ENCODE data around the gene DUSP16.
"Not testable (repeated sequence)": the region's sequence is repeated elsewhere in the genome, so short reads cannot be mapped to it uniquely, and the experiment has no call there.

DUSP16 gene

DNA sequence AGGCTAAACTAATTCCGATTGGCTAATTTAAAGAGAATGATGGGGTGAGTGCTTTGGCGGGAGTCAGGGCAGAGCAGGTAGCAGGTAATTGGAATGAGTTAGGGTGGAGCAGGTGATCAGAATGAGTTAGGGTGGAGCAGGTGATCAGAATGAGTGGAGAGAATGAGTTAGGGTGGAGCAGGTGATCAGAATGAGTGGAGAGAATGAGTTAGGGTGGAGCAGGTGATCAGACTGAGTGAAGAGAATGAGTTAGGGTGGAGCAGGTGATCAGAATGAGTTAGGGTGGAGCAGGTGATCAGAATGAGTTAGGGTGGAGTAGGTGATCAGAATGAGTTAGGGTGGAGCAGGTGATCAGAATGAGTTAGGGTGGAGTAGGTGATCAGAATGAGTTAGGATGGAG is 33.3 kb upstream of the DUSP16 start:
- H3K27ac Mint-ChIP-seq; ATAC-seq (replicated peaks); DNase-seq; H3K9me3 Mint-ChIP-seq; H3K4me3 Mint-ChIP-seq; H3K36me3 Mint-ChIP-seq (ENCODE audit: insufficient read depth); H3K4me1 Mint-ChIP-seq (ENCODE audit: low read depth in 2 of 2): not testable (repeated sequence)
- peaks cover 12% of the 10 kb centered on the region in 2 donors for H3K27me3 Mint-ChIP-seq

DNA sequence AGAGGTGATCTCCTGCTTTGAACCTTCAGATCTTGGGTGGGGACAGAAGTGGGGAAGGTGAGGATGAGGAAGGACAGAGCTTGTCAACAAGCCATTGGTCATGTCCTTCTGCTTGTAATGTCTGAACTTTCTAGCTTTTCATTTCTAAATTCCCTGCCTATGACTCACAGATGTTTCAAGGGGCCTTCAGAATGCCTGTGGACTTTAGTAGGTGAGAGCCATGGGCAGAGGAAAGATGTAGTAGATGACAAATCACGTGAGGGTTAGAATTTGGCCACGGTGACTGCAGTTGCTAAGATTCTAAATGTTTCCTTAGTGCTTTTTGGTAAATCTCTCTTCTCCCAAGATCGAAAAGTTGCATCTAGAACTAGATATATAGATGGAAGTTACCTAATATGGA is 30.3 kb upstream of the DUSP16 start:
- no peak overlapping the region for H3K4me3 Mint-ChIP-seq
- H3K27ac Mint-ChIP-seq, result no peak overlapping the region
- ATAC-seq (replicated peaks), result no peak
- peaks cover 0 to 3% of the 10 kb centered on the region in 2 donors for H3K4me1 Mint-ChIP-seq (ENCODE audit: low read depth in 2 of 2)
- H3K27me3 Mint-ChIP-seq, result peaks cover 0 to 9% of the 10 kb centered on the region in 2 donors
- no peak for DNase-seq
- peaks cover 2% of the 10 kb centered on the region for H3K36me3 Mint-ChIP-seq (ENCODE audit: insufficient read depth)
- no peaks in the 10 kb centered on the region for H3K9me3 Mint-ChIP-seq

DNA sequence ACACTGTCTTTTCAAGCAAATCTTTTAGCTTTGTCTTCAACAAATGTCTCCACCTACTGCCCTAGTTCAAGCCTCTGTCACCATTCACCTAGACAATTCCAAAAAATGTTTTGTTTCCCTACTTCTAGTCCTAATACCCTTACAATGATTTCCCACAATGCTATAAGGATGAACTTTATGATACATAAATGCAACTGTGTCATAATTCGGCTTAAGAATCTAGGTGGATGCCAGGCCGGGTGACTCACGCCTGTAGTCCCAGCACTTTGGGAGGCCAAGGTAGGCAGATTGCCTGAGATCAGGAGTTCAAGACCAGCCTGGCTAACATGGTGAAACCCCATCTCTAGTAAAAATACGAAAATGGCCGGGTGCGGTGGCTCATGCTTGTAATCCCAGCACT is 28.3 kb upstream of the DUSP16 start:
- ATAC-seq (replicated peaks) (no peak), DNase-seq (no peak)
- Mint-ChIP-seq H3K4me3 (no peak overlapping the region), H3K4me1 (ENCODE audit: low read depth in 2 of 2) (peaks cover 0 to 3% of the 10 kb centered on the region in 2 donors), H3K27me3 (peaks cover 0 to 9% of the 10 kb centered on the region in 2 donors), H3K36me3 (ENCODE audit: insufficient read depth) (peaks cover 2% of the 10 kb centered on the region), H3K9me3 (no peaks in the 10 kb centered on the region), H3K27ac (no peak overlapping the region)

DNA sequence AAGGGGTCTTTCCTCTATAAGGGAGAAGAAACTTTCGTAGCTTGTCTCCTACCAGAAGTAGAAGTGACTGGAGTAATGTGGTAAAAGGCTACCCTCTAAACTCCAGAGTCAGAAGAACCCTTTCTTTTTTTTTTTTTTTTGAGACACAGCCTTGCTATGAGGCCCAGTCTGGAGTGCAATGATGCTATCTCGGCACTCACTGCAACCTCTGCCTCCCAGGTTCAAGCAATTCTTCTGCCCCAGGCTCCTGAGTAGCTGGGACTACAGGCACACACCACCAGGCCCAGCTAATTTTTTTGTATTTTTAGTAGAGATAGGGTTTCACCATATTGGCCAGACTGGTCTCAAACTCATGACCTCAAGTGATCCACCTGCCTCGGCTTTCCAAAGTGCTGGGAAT is 25.8 kb upstream of the DUSP16 start:
- H3K36me3 Mint-ChIP-seq (ENCODE audit: insufficient read depth); H3K27ac Mint-ChIP-seq; DNase-seq; H3K9me3 Mint-ChIP-seq; H3K4me1 Mint-ChIP-seq (ENCODE audit: low read depth in 2 of 2); H3K4me3 Mint-ChIP-seq; ATAC-seq (replicated peaks): not testable (repeated sequence)
- H3K27me3 Mint-ChIP-seq, result peaks cover 0 to 14% of the 10 kb centered on the region in 2 donors

DNA sequence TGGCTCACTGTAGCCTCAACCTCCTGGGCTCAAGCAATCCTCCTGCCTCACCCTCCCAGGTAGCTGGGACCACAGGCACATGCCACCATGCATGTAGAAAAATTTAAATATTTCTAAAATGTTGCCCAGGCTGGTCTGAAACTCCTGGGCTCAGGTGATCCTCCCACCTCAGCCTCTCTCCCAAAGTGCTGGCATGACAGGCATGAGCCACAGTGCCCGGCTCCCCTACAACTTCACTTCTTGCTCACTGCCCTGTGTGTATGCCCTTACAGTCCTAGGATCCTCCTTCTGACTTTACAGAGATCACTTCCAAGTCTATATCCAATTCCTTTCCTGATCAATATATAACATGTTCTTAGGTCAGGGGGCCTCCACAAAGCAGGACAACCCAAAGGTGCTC is 25.2 kb upstream of the DUSP16 start:
- H3K4me1 Mint-ChIP-seq (ENCODE audit: low read depth in 2 of 2), result peaks cover 0 to 3% of the 10 kb centered on the region in 2 donors
- no peak for ATAC-seq (replicated peaks)

DNA sequence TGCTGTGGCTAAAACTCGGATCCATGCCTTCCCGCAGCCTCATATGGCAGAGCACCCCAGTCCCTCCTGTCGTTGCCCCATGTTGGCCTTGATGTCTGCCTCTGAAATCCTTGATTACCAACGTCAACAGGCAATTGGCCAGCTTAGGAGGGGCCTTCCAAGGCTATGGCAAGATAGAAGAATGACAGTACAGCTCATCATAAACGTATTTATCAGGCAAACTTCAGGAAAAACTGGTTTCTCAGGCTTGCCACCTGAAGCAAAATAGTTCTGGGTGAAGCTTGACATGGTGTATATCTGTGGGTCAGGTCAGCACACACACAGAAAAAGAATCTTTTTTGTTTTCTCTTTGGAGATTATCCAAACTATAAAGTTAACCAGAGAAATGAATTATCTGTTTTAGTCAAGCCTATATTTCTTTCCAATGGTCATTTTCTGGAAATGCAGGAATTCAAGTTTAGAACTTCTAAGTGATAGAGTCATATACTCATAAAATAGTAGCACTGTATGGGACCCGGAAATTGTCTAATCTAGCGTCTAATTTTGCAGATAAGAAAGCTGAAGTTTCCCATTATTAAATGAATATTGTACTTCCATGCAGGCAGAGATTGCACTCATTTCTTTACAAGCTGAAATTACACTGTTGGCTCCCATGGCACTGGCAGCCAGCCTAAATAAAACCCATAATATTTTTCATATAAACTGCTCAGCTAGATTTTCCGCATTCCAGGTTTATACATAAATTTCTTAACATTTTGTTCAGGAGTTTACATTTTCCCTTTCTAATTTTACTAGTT is 24.4 kb upstream of the DUSP16 start:
- Mint-ChIP-seq H3K27me3 (peaks cover 0 to 16% of the 10 kb centered on the region in 2 donors), H3K27ac (no peak overlapping the region), H3K4me3 (no peak overlapping the region), H3K9me3 (no peaks in the 10 kb centered on the region), H3K4me1 (ENCODE audit: low read depth in 2 of 2) (peaks cover 3 to 5% of the 10 kb centered on the region in 2 donors), H3K36me3 (ENCODE audit: insufficient read depth) (peaks cover 2% of the 10 kb centered on the region)
- DNase-seq, result no peak
- ATAC-seq (replicated peaks), result no peak

More for the DNA sequence above, 25.2 kb upstream of the DUSP16 start:
- H3K9me3 Mint-ChIP-seq, result no peaks in the 10 kb centered on the region
- H3K4me3 Mint-ChIP-seq, result no peak overlapping the region
- peaks cover 0 to 16% of the 10 kb centered on the region in 2 donors for H3K27me3 Mint-ChIP-seq
- H3K27ac Mint-ChIP-seq, result no peak overlapping the region
- no peak for DNase-seq
- peaks cover 2% of the 10 kb centered on the region for H3K36me3 Mint-ChIP-seq (ENCODE audit: insufficient read depth)

DNA sequence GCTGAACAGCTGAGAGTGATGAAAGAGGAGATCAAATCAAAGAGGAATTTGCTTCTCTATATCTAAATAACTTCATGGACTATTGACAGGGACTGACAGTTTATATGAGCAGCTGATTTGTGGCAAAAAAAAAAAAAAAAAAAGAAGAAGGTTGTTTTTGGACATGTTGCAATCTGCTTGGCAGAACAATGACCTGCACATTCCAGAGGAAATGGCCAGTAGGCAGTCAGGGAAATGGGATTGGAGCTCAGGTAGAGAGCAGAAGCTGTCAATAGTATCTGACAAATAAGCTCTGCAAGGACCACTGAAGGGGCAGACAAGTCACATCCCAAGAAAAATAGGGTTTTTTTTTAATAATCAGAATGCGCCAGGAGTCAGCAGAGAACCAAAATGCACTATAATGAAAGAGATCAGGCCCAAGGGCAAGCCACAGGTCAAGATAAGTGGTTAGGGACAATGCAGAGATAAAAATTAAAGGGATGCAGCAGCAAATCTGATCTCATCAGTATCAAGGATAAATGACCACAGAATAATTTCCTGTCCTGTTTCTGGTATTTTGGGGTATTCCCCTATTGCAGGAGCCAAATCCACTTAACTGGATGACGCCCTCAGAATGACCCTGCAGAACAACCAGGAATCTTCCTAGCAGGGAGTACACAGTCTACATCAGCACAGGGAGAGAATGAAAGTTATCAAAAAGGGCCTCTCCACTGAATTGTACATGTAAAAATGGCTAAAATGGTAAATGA is 22.6 kb upstream of the DUSP16 start:
- H3K36me3 Mint-ChIP-seq (ENCODE audit: insufficient read depth), result no peaks in the 10 kb centered on the region

DNA sequence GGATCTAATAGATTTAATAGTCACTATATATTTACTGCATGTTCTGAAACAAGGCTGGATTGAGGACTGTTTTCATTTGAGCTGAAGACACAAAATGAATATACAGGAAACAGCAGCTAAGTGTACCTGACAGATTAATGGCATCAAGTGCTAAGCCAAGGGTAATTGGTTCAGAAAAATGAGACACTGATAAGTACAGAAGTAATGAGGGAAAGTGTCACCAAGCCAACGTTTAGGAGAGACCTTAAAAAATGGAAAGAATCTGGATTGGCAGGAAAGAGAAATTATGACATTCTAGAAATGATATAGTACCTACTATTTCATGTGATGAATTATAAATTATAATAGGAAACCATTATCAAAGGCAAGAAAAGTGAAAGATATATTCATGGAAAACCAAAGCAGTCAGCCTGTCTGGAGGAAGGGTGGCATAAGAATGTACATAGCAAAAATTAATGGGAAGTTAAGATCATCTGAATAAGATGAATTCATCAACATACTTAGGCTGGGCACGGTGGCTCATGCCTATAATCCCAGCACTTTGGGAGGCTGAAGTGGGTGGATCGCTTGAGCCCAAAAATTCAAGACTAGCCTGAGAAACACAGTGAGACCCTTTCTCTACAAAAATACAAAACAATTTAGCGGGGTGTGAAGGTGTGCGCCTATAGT is 21.0 kb upstream of the DUSP16 start:
- Mint-ChIP-seq H3K36me3 (ENCODE audit: insufficient read depth) (no peaks in the 10 kb centered on the region), H3K9me3 (no peaks in the 10 kb centered on the region), H3K27me3 (peaks cover 0 to 15% of the 10 kb centered on the region in 2 donors), H3K27ac (no peak overlapping the region), H3K4me3 (no peak overlapping the region), H3K4me1 (ENCODE audit: low read depth in 2 of 2) (peaks cover 3% of the 10 kb centered on the region in 2 donors)
- ATAC-seq (replicated peaks) (no peak), DNase-seq (no peak)

More for the DNA sequence above, 22.6 kb upstream of the DUSP16 start:
- peaks cover 0 to 16% of the 10 kb centered on the region in 2 donors for H3K27me3 Mint-ChIP-seq
- H3K4me3 Mint-ChIP-seq, result no peak overlapping the region
- no peak for ATAC-seq (replicated peaks)
- no peaks in the 10 kb centered on the region for H3K9me3 Mint-ChIP-seq
- H3K4me1 Mint-ChIP-seq (ENCODE audit: low read depth in 2 of 2), result peaks cover 3 to 6% of the 10 kb centered on the region in 2 donors
- DNase-seq, result no peak
- no peak overlapping the region for H3K27ac Mint-ChIP-seq

DNA sequence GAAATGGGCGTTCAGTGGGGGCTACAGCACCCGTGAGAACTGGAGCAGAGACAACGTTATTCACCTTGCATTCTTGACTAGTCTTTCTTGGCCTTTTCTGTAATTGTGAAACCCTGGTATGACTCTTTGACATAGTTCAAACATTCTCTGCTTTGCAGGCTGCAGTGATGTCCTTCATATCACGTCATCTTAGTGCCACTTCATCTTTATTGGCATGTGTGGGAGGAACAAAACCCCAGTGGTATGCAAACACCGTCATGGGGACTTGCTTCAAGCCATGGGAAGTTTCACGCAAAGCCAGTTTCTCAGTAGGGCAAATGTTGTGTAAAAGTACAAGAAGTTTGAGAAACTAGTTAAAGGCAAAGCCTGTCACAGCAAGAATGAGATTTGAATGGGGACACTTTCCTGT is 20.2 kb upstream of the DUSP16 start:
- Mint-ChIP-seq H3K36me3 (ENCODE audit: insufficient read depth) (no peaks in the 10 kb centered on the region), H3K9me3 (no peaks in the 10 kb centered on the region), H3K4me1 (ENCODE audit: low read depth in 2 of 2) (peaks cover 3% of the 10 kb centered on the region in 2 donors), H3K27me3 (peaks cover 0 to 15% of the 10 kb centered on the region in 2 donors), H3K27ac (no peak overlapping the region), H3K4me3 (no peak overlapping the region)
- DNase-seq (no peak), ATAC-seq (replicated peaks) (no peak)

DNA sequence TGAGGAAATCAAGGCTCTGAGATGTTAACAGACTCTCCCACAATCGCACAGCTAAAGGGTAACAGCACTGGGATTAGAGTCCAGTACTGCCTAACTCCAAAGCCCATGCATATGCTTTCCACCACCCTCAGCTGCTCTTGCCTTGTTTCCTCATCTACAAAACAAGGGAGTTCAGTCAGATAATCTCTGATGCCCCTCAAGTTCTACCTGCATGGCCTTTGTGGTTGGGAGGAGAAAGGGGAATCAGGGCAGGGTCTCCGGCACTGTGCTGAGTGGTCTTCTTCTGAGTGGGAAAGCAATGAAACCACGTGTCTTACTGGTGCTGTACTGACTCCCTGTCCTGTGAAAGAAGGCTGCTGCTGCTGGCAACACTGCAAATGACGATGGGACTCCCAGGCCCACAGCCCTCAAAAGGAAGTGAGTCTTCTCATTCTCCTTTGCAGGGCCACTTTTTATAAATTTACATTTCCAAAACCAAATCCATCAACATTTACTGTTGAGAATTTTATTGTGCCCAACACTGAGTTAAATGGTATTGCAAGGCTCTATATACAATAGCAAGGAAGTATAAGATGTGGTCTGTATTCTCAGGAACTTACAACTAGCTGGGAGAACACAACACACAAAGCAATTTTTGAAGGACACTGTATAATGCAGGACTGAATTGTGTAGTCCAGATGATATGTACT is 19.7 kb upstream of the DUSP16 start:
- no peak overlapping the region for H3K4me3 Mint-ChIP-seq
- peaks cover 0 to 15% of the 10 kb centered on the region in 2 donors for H3K27me3 Mint-ChIP-seq
- ATAC-seq (replicated peaks) (no peak), DNase-seq (no peak)
- peaks cover 3% of the 10 kb centered on the region in 2 donors for H3K4me1 Mint-ChIP-seq (ENCODE audit: low read depth in 2 of 2)
- no peaks in the 10 kb centered on the region for H3K9me3 Mint-ChIP-seq
- H3K36me3 Mint-ChIP-seq (ENCODE audit: insufficient read depth), result no peaks in the 10 kb centered on the region
- H3K27ac Mint-ChIP-seq, result no peak overlapping the region

DNA sequence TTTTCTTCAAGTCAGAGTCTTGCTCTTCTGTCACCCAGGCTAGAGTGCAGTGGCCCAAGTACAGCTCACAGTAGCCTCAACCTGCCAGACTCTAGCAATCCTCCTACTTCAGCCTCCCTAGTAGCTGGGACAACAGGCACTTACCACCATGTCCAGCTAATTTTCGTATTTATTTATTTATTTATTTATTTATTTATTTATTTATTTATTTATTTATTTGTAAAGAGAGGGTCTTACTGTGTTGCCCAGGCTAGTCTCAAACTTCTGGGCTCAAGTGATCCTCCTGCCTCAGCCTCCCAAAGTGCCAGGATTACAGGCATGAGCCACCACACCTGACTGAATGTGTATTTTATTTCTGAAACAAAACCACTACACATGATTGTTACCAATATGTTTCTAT is 18.1 kb upstream of the DUSP16 start:
- DNase-seq, result not testable (repeated sequence)

DNA sequence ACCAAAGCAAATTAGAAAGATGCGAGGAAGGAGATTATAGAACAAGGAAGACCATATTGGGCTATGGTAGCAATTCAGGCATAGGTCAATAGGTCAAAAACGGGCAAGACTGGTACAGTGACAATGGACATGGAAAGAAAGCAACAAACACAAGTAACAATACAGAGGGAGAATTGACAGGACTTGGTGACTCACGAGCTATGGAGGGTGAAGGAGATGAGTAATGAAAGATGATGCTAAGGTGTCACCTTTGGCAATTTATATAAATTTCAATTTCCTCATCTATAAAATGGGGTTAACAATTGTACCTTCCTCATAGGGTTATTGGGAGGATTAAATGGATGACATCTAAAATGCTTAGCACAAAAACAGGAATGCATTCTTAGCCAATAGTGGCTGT is 15.1 kb upstream of the DUSP16 start:
- no peak overlapping the region for H3K27ac Mint-ChIP-seq
- no peaks in the 10 kb centered on the region for H3K36me3 Mint-ChIP-seq (ENCODE audit: insufficient read depth)
- H3K4me3 Mint-ChIP-seq, result no peak overlapping the region
- DNase-seq (no peak), ATAC-seq (replicated peaks) (no peak)
- no peaks in the 10 kb centered on the region for H3K9me3 Mint-ChIP-seq
- peaks cover 0 to 11% of the 10 kb centered on the region in 2 donors for H3K27me3 Mint-ChIP-seq
- H3K4me1 Mint-ChIP-seq (ENCODE audit: low read depth in 2 of 2), result peaks cover 3% of the 10 kb centered on the region in 2 donors

More for the DNA sequence above, 18.1 kb upstream of the DUSP16 start:
- not testable (repeated sequence) for H3K4me3 Mint-ChIP-seq; ATAC-seq (replicated peaks); H3K4me1 Mint-ChIP-seq (ENCODE audit: low read depth in 2 of 2); H3K27ac Mint-ChIP-seq; H3K9me3 Mint-ChIP-seq; H3K36me3 Mint-ChIP-seq (ENCODE audit: insufficient read depth)
- H3K27me3 Mint-ChIP-seq, result peaks cover 0 to 15% of the 10 kb centered on the region in 2 donors

DNA sequence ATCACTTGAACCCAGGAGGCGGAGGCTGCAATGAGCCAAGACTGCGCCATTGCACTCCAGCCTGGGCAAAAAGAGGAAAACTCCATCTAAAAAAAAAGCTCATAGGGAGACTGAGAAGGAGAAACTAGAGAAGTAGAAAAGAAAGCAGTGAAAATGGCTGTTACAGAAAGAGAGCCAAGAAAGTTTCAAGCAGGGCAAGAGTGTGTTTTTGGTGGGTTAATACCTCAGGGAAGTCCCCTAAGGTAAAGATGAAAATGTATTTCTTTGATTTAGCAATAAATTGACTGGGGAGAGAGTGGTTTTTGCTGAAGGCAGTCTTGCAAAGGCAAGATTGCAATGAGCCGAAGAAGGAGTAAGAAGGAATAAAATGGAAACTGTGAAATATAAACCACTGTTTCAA is 10.0 kb upstream of the DUSP16 start:
- no peak for ATAC-seq (replicated peaks)
- DNase-seq, result no peak
- Mint-ChIP-seq H3K4me3 (no peak overlapping the region), H3K27ac (no peak overlapping the region), H3K4me1 (ENCODE audit: low read depth in 2 of 2) (no peaks in the 10 kb centered on the region), H3K36me3 (ENCODE audit: insufficient read depth) (no peaks in the 10 kb centered on the region), H3K27me3 (peaks cover 0 to 4% of the 10 kb centered on the region in 2 donors), H3K9me3 (no peaks in the 10 kb centered on the region)

Data from effector memory CD8-positive, alpha-beta T cell (primary cell).